DMS 273 treated with DMSO at 0.1 percent for 48 hours (cell line): ENCODE measurements around the gene IMP3.
"Not testable (repeated sequence)": the region's sequence is repeated elsewhere in the genome, so short reads cannot be mapped to it uniquely, and the experiment has no call there.

ENCODE experiments used
- DNase-seq: peaks from one replicate; lab custom pipeline; 2025; lab: John Stamatoyannopoulos, UW

IMP3 gene

DNA sequence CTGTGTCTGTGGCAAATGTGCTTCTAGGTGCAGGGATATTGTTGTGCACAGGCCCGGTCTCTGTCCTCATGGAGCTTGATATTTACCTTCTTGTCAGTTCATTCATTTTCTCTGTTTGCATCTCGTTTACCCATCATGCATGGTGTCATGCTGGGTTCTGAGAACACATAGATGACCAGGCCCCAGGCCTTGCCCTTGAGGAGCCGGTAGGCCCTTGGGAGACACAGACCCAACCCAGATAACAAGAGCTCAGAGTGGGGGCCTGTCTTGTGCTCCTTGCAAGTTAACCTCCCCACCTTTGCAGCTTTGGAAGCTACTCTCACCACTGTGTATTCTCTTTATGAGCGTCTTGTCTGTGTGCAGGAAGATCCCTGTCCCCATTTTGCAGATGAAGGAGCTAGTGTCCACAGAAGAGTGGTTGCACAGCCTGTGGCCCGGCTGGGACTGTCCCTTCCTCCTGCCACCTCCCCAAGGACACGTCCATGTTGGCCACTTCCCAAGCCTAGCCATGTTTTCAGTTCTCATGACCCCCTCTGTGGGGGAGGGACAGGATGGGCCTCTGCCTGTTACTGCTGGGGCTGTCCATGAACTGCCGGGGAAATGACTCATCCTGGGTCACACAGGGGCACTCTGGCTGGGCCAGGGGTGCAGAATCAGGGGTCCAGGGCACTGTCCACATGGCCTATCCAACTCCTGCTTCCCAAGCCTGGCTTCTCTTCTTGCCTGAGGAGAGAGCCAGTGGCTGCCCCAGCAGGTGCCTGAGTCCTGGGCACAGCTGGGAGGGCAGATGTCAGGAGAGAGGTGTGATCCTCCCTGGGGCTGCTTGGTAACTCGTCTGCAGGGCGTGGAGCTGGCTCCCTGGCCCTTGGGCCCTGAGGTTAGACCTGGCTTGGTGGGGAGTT is 11.1 kb upstream of the IMP3 start:
- DNase-seq: no peak

- no peak for DNase-seq
Measured at GRCh38 chr15:75649848-75650247, 9.8 kb upstream of the IMP3 start.

DNA sequence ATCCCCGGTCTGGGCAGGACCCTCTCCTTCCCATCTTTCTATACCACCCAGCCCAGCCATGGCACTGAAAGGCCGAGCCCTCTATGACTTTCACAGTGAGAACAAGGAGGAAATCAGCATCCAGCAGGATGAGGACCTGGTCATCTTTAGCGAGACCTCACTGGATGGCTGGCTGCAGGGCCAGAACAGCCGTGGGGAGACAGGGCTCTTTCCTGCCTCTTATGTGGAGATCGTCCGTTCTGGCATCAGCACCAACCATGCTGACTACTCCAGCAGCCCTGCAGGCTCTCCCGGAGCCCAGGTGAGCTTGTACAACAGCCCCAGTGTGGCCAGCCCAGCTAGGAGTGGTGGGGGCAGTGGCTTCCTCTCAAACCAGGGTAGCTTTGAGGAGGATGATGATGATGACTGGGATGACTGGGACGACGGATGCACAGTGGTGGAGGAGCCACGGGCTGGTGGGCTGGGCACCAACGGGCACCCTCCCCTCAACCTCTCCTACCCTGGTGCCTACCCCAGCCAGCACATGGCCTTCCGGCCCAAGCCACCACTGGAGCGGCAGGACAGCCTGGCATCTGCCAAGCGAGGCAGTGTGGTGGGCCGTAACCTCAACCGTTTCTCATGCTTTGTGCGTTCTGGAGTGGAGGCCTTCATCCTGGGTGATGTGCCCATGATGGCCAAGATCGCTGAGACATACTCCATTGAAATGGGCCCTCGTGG is 9.2 kb upstream of the IMP3 start:
- no peak for DNase-seq

DNA sequence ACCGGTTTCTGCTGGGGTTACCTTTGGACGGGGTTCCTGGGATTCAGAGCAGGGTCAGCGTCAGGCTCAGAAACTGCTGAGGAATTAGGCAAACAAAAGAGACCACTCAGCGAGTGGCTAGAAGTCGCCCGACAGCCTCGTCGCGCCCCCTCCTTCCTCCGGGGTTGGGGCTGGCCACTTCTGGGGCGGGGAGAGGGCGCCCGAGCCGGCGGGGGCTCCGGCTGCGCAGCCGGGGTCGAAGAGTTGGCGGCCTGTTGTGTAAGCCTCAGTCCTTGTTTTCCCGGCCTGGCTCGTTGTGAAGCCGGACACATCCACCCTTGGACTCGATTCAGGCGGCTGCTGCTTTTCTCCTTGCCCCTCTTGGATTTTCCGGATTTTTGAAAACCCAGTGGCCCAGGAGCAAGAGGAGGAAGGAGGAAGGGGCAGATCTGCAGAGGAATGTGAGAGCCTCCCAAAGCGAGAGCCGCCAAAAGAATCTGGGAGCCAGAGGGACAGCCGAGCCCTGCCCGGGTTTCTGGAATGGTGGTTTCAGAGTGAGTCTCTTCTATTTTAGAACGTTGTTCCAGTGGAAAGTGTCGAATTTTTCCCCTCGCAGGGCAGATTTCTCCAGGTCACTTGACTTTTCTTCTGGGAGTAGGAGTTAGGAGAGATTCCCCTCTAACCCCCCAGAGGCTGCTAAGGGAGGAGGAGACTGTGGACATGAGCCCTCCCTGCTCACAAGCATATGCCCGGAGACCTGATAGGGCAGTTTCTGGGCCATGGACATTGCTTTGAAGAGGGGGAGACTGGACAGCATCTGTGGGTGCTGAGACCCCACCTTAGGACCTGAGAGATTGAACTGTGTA is 8.4 kb upstream of the IMP3 start:
- DNase-seq: no peak

- no peak for DNase-seq
Measured at GRCh38 chr15:75647370-75648155, 7.5 kb upstream of the IMP3 start, which contains the start of gene SNX33. SNX33 (plus strand) TSS chr15:75647912; CDS start chr15:75649103, 1,191 bp downstream.

GRCh38 chr15:75646944-75647364 is 6.9 kb upstream of the IMP3 start:
- no peak for DNase-seq

DNA sequence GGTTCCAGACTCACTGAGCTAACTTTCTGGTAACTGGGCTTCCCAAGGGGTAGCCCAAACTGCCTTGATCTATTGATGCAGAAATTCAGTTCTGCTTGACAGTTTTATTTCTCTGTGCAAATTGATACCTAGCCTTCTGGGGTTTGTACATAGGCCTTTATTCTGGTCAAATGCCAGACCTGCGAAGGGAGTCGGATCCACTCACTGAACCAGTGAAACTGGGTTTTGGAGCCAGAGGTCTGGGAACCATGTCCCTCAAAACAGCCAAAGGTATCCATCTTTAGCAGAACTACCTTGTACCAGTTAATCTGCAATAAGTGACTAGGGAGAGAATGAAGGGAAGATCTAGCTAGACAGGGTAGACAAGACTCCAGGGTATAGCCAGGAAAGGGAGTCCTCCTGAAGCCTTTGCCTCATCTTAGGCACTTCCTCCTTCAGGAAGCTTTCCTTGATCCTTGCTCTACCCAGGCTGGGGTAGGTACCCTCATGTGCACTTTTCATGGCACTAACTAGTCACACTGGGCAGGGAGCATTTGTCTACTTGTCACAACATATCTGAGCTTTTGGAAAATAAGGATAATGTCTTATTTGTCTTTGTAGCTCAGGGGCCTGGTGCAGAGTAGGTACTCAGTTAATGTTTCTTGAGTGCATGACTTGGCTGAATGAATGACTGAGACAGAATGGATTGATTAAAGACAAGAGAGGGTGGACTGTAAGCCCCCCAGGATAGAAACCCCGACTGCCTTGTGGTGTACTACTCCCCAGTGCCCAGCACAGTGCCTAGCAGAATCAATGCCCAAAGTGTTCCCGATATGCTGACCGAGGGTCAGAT is 6.3 kb upstream of the IMP3 start:
- DNase-seq: no peak

GRCh38 chr15:75644376-75644775 is 4.4 kb upstream of the IMP3 start:
- DNase-seq: no peak

DNA sequence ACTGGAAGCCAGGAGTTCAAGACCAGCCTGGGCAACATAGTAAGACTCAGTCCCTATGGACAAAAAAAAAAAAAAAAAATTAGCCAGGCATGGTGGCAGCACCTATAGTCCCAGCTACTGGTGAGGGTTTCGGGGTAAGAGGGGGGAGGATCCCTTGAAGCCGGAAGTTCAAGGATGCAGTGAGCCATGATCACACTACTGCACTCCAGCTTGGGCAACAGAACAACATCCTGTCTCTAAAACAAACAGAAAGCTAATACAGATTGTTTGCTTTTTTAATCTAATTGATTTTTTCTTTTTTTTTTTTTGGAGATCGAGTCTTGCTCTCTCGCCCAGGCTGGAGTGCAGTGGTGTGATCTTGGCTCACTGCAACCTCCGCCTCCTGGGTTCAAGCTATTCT is 1.6 kb upstream of the IMP3 start:
- DNase-seq: no peak

DNA sequence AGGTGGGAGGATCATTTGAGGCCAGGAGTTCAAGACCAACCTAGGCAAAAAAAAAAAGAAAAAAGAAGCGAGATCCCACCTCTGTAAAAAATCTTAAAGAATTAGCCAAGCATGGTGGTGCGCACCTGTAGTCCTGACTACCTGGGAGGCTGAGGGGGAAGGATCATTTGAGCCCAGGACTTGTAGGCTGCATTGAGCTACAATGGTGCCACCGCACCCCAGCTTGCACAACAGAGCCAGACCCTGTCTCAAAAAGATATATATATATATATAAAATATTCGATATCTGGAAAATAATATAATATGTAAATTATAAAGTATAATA is 1.1 kb upstream of the IMP3 start:
- DNase-seq: no peak

DNA sequence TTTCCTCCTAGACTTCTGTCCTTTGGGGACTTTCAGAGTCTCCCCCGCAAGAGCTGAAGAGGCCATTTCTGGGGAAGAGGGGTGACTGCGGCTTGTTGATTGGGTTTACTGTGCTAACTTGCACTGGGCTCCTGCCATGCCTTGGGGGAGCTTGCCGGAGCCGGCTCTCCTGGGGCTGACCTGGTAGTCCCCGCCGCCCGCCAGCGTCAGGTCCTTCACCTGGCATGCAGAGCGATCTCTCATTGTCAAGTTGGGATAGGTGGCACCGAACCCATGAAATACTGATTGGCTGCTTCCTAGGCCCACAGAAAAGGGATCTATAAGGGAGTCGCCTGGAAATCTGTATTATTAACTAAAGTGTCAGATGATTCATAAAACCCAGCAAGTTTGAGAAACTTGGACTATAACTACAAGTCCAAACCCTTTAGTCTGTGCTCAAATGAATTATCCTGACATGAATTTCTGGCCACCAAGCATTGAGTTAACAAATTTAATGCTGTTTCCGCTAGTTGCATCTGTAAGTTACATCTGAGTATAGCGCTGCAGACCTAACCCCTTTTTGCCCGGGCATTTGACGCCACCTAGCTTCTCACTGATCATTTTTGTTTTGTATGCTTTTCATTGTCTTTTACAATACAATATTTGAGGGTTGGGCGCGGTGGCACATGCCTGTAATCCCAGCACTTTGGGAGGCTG is 607 bp upstream of the IMP3 start:
- DNase-seq: peak; percentile 18

DNA sequence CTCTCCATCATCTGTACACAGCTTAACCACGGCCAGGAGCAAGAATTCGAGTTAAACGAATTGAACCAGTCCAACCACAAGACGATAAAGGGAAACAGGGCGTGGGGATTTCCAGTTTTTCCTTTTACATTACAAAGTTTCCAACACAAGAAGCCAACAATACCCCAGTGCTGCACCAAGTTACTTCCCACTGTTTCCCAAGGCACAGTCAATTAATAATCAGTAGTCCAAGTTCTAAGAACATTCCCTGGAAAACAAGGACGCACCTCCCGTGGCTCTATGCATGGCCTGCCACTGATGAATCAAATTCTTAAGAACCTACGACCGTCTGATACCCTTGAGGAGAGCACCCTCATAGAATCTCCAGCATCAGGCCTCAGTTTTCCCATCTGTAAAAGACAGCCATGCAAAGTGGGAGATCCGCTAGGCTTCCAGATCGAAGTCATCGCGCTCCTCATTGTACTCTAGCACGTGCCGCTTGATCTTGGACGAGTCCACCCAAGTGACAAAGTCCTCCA is 774 bp downstream of the IMP3 start:
- no peak for DNase-seq

- no peak for DNase-seq
Measured at GRCh38 chr15:75637245-75638009, 2.6 kb downstream of the IMP3 start.

DNA sequence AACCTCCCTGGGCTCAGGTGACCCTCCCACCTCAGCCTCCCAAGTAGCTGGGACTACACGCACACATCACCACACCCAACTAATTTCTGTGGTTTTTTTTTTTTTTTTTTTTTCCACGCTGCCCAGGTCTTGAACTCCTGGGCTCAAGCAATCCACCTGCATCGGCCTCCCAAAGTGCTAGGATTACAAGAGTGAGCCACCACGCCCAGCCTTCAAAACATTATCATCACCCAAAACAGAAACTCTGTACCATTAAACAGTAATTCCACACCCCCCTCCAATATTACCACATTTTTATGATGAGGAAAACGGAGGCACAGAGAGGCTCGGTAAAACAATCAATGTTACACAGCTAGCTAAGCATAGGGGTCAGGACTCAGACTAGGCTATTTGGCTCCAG is 4.0 kb downstream of the IMP3 start:
- DNase-seq: no peak

DNA sequence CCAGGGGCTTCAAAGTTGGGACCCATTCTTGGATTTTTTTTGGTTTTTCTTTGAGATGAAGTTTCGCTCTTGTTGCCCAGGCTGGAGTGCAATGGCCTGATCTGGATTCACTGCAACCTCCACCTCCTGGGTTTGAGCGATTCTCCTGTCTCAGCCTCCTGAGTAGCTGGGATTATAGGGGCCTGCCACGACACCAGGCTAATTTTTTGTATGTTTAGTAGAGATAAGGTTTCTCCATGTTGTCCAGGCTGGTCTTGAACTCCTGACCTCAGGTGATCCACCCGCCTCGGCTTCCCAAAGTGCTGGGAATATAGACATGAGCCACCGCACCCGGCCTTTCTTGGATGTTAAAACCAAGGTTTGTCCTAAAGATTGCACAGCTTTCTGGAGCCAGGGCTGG is 6.1 kb downstream of the IMP3 start:
- DNase-seq: not testable (repeated sequence)

- no peak for DNase-seq
Measured at GRCh38 chr15:75631935-75632334, 8.1 kb downstream of the IMP3 start.

- peak; percentile 78 for DNase-seq
Measured at GRCh38 chr15:75625542-75626347, 14.3 kb downstream of the IMP3 start, which contains the start of gene SNUPN. SNUPN (minus strand) TSS chr15:75625725; CDS start chr15:75621051, 4,674 bp downstream.

GRCh38 chr15:75622505-75622904 is 17.5 kb downstream of the IMP3 start:
- DNase-seq: no peak
